H54 (cell line): ENCODE measurements around the gene FAM169A.
"Not testable (repeated sequence)": the region's sequence is repeated elsewhere in the genome, so short reads cannot be mapped to it uniquely, and the experiment has no call there.

Source experiments
- DNase-seq: peaks from one replicate; pipeline ENCODE4 v3.0.0; 2011; ENCODE audit warnings: low spot score, mixed read lengths; ENCODE audit not compliant: insufficient read length
- FAIRE-seq: peaks from 3 replicates; lab custom pipeline; 2011; peaks lifted over from hg19 to GRCh38; lab: Jason Lieb, UNC
- POLR2A ChIP-seq: IDR thresholded peaks from 2 replicates; pipeline ENCODE4 v1.6.1; 2011; ENCODE audit warnings: low read depth, mild to moderate bottlenecking, low read length

FAM169A gene

GRCh38 chr5:74798977-74799911 lies 66.9 kb downstream of the FAM169A start:
- no peak for DNase-seq
- FAIRE-seq, result peak; percentile 83
- no peak for TF ChIP-seq POLR2A

DNA sequence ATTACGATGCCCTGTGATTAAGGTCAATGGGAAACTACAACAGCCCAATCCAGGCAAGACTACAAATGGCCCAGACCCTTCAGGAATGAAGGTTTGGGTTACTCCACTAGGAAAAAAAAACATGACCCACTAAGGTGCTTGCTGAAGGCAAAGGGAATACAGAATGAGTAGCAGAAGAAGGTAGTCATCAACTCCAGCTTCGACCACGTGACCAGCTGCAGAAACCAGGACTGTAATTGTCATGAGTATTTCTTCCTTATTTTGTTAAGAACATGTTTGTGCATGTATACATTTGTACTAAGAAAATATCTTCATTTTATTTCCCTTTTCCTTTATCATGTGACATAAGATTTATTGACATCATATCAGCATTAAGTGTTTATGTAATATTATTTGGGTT lies 74.5 kb downstream of the FAM169A start:
- not testable (repeated sequence) for FAIRE-seq, DNase-seq

GRCh38 chr5:74787424-74787823 lies 78.8 kb downstream of the FAM169A start:
- DNase-seq (no peak), FAIRE-seq (no peak)
- no peak for TF ChIP-seq POLR2A

DNA sequence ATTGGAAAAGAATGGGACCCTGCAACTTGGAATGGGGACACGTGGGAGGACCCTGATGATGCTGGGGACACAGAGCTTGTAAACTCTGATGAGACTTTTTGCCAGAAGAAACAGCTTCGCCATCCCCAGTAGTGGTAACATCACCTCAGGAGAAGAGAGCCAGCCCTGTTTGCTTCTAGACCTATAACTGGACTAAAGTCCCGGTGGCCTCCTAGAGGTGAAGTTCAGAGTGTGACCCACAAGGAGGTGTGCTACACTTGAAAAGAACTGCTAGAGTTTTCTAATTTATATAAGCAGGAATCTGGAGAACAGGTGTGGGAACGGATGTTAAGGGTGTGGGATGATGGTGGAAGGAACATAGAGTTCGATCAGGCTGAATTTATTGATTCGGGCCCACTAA lies 79.3 kb downstream of the FAM169A start:
- no peak for FAIRE-seq

GRCh38 chr5:74778609-74779008 lies 87.6 kb downstream of the FAM169A start:
- no peak for TF ChIP-seq POLR2A
- FAIRE-seq, result no peak
- no peak for DNase-seq

More for the DNA sequence above, 79.3 kb downstream of the FAM169A start:
- no peak for DNase-seq
- no peak for TF ChIP-seq POLR2A

- DNase-seq (no peak), FAIRE-seq (no peak)
- TF ChIP-seq POLR2A, result no peak
Observed at GRCh38 chr5:74772359-74772758, 93.8 kb downstream of the FAM169A start.

DNA sequence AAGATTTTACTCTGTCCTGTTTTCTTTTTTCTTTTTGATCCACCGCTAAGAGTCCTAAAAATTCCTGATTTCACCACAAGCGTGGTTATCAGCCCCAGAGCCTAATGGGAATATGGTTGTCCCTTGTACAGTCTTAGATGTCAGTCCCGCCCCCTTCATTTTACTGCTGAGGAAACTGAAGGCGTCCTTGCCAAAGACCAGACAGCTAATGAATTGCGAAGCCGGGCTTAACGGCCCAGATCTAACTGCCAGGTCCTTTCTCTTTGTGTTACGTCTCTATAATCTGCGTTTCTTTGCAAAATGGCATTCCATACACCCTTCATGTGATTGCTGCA lies 98.6 kb downstream of the FAM169A start:
- DNase-seq (peak; percentile 8), FAIRE-seq (no peak)
- no peak for TF ChIP-seq POLR2A

- FAIRE-seq, result peak; percentile 78
- peak; percentile 30 for TF ChIP-seq POLR2A
- peak; percentile 44 for DNase-seq
Observed at GRCh38 chr5:74766849-74767578, 99.2 kb downstream of the FAM169A start, which contains the start of the genes GFM2 and NSA2. GFM2 (minus strand) TSS chr5:74767117; CDS start chr5:74763742, 3,375 bp downstream. NSA2 (plus strand) TSS chr5:74767249; CDS start chr5:74767361, 112 bp downstream.

DNA sequence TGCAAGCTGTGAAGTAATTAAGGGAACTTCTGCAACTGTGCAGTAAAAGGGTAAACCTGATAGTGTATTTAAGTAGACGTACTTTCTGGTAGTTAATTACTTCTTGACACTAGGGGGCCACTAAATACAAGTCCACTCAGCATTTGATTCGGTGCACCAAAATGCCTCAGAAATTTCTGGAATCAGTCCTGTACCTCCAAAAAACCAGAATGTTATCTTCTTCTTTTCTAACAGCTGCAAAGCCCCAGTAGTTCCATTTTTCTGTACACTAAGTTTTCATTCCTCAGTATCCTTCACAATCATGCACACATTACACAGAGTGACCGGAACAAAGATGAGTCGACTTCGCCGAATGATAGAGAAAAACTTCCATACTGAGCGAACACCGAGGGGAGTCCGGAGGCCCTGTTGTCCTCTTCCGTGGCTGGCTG lies 99.8 kb downstream of the FAM169A start:
- no peak for DNase-seq
- FAIRE-seq, result no peak
- TF ChIP-seq POLR2A, result no peak

GRCh38 chr5:74765929-74766328 lies 100.3 kb downstream of the FAM169A start:
- no peak for DNase-seq
- TF ChIP-seq POLR2A, result no peak
- FAIRE-seq, result no peak

- DNase-seq (no peak), FAIRE-seq (no peak)
- TF ChIP-seq POLR2A, result no peak
Observed at GRCh38 chr5:74765201-74765600, 101.0 kb downstream of the FAM169A start.

- no peak for DNase-seq
- no peak for FAIRE-seq
- no peak for TF ChIP-seq POLR2A
Observed at GRCh38 chr5:74763504-74763903, 102.7 kb downstream of the FAM169A start.

DNA sequence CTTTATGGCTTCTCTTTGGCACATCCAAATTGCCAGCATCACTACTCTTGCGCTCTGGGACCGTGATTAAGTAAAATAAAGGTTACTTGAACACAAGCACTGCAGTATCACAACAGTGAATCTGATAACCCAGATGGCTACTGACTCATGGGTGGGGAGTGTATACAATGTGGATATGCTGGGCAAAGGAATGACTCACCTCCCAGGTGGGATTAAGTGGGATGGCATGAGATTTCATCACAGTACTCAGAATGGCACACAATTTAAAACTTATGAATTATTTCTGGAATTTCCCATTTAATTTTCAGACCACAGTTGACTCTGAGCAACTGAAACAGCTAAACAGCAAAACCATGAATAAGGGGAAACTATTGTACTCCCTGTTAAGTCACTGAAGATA lies 103.6 kb downstream of the FAM169A start:
- FAIRE-seq (peak; percentile 98), DNase-seq (peak; percentile 15)
- TF ChIP-seq POLR2A, result no peak

DNA sequence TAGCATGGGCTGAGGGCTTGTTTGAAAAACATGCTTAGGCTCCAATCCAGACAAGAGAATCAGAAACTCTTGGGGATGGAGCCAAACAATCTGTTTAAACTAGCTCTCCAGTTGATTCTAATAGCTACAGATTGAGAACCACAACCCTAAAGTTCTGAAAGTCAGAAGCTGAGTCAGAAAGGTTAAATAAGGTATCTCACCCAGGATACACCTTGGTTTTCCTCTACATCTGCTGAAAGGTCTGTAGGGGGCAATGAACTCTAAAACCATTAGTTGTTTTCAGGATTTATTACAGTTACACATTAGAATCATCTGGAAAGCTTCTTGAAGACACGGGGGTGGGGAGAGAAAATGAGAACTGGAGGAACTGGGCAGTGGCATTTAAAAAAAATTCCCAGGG lies 104.9 kb downstream of the FAM169A start:
- FAIRE-seq, result peak; percentile 84
- DNase-seq, result no peak
- no peak for TF ChIP-seq POLR2A

- FAIRE-seq, DNase-seq: not testable (repeated sequence)
Observed at GRCh38 chr5:74748742-74749141, 117.4 kb downstream of the FAM169A start.
